NCI-H2171 (cell line): ENCODE results near the gene KIF12.

Experiments
- DNase-seq: peaks from one replicate; lab custom pipeline; 2025; lab: John Stamatoyannopoulos, UW

KIF12 gene

DNA sequence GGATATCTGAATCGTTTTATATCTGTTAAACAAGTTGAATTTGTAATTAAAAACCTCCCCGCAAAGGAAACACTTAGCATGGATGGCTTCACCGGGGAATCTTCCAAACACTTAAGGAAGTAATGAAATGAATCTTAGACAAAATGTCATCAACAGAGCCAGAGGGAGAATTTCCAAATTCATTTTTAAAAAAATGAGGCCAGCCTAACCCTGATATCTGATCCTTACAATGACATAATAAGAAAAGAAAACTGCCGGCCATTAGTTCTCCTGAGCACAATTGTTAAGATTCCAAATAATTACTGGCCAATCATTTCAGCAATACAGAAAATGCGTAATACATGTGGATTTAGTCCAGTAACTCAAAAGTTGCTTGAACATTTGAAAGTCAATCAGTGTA is 6.1 kb upstream of the KIF12 start:
- DNase-seq = no peak

DNA sequence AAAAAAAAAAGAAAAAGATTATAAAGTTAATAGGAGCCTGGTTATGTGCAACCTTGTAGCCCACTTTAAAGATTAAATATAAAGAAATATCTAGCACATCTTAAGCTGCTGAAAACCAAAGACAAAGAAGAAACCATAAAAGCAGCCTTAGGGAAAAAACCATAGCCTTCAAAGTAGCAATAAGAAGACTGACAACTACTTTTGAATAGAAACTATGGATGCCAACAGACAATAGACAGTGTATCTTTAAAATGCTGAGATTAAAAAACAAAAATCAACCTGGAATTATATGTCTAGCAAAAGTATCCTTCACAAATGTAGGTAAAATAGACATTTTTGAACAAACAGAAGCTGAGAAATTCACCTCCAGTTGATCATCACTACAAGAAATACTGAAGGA is 3.4 kb upstream of the KIF12 start:
- no peak for DNase-seq

GRCh38 chr9:114100536-114100935 is 1.4 kb upstream of the KIF12 start:
- no peak for DNase-seq

DNA sequence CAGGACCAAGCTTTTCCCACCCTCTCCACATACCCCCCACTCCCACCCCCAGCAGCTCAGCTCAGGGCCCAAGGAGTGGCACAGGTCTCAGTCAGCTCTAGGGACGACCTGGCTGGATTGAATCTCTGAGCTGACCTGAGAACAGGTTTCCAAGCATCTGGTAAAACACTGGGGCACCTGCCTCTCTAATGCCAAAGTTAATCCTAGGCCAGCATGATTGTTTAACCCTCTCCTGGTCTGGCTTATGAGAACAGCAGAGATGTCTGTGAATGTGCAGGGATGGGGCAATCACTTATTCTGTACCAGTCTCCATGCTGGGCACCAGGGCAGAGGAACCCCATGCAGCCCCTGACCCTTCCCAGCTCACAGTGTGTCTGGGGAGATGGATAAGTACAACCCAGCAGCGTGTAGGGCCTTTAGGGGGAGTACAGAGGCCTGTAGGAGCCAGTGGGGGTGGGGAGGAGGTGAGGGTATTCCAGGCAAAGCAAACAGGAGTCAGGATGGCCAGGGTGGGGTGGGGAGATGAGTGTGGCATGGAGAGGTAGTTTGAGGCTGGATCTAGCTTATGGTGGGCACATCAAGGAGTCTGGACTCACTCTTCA is 678 bp upstream of the KIF12 start:
- DNase-seq = peak; percentile 70

DNA sequence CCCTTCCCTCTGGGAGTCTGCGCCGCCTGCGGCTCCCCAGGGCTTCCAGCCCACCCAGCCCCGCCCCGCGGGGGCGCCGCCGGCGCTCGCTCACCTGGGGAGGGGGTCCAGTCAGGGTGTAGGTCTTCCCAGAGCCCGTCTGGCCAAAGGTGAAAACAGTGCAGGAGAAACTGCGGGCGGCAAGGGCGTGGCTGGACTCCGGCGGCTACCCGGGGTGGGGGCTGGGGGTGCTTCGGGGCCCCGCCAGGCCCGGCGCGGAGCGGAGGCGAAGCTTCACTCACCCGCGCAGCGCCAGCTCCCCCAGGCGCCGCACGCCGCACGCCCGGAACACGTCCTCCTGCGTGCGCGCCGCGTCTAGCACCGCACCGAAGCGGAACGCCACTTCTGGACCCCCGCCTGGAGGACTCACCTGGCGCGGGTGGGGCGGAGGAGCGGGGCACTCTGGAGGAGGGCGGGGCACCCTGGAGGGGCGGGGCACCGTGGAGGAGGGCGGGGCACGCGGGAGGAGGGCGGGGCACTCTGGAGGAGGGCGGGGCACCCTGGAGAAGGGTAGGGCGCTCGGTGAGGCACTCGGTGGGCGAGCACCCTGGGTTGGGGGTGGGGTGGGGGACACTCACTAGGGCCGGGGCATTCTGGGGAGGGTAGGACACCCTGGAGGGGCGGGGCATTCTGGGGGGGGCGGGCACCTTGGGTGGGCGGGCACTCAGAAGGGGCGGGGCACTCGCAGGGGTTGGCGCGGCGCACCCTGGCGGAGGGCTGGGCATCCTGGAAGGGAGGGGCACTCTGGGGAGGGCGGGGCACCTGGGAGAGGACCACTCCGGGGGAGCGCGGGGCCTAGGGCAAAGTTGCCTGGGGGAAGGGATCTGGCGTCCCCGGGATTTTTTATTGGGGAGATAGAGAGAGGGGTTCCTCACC is 814 bp downstream of the KIF12 start:
- peak; percentile 93 for DNase-seq

DNA sequence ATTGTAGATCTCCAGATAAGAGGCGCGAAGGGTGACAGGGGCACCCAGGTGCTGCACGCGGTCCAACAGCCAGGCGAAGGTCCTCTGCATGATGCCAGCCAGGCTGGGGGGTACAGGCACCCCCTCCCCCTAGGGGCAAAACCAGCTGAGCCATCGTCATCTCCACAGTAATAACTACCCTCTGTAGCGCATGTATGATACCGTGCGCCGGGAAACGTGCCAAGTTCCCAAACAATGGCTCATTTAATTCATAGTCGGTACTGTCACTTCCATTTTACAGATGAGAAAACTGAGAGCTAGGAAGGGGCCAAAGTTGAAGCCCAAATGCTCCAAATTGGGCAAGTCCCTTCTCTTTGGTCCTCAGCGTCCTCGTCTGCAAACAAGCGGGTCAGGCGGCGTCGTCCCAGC is 1.5 kb downstream of the KIF12 start:
- DNase-seq = peak; percentile 20

DNA sequence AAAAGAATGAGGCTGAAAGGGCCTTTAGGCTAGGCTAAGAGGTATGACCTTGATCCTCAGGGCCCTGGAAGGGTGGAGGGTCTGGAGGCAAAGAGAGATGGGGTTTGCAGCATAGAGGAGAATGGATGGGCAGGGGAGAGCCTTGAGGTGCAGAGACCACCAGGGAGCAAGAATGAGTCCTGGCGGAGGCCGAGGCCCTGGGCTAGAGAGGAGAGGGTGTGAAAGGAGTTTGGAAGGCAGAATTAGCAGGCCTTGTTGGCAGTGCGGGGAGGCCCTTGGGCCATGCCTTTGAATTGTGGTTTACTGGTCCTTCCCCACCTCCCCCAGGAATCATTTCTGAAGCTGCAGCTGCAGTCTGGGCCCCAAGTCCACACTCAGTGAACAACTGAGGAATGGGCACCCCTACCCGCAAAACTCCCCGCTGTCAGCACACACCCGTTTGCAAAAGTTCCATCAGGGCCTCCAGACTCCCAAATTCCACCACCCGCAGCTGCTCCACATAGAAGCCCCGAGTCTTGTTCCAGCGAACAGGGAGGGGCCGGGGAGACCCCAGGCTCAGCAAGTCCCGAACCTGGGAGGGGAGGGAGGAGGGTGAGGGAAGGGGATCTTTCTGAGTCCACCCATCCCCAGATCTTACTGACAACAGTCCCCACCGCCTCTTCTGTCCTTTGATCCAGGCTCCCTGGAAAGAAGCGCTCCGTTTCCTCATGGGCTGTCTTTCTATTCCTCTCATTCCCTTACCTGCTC is 2.1 kb downstream of the KIF12 start:
- no peak for DNase-seq

GRCh38 chr9:114096041-114096511 is 3.0 kb downstream of the KIF12 start:
- DNase-seq = no peak

DNA sequence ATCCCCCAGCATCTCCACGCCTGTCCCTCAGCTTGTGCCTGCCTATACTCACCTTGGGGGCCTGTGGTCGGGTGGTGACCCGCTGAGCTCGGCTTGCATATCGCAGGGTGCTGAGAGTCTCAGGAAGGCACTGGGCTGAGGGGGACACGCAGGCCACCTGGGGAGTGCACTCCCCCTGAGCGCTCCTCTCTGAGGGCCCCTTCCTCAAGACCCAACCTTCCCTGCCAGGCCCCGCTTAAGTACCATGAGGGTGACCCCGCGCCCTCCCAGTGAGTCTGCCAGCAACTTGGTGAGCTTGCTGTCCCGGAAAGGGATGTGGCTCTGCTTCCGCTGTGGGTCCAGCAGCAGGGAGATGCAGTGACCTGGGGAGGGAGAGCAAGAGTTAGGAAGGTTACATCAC is 4.1 kb downstream of the KIF12 start:
- no peak for DNase-seq

DNA sequence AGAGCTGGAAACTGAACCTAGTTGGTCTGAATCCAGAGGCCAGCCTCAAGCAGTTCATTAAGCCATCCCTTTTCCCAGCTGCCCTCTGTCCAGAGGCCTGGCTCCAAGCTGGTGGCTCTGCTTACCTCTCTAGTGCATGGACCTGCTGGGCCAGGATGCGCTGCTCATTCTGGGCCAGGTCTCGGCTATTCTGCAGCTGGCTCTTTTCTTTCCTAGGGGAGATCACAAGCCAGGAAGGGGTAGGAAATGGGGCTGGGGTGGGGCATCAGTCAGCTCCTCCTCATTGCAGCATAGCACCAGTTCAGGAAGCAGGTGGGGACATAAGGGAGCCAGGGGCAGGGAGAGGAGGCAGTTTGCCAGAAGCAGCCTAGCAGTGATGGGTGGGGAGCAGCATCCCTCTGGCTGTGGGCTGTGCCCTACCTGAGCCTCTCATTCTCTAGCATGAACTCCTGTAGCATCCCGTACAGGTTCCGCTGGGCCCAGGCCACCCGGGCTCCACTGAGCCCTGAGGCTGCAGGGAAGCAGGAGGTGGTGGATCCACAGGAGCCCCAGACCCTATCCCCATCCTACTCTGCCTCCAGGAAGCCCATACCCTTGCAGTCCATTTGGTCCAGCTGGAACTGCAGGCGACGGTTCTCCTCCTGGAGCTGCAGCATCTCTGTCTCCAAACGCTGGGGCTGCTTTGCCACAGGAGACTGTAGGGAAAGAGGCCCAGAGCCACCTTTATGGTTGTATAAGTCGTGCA is 5.2 kb downstream of the KIF12 start:
- no peak for DNase-seq

- no peak for DNase-seq
Measured at GRCh38 chr9:114093031-114093471, 6.0 kb downstream of the KIF12 start.

GRCh38 chr9:114092336-114092735 is 6.8 kb downstream of the KIF12 start:
- DNase-seq = no peak

GRCh38 chr9:114091711-114092110 is 7.4 kb downstream of the KIF12 start:
- no peak for DNase-seq

- DNase-seq = no peak
Measured at GRCh38 chr9:114090798-114091197, 8.3 kb downstream of the KIF12 start.

DNA sequence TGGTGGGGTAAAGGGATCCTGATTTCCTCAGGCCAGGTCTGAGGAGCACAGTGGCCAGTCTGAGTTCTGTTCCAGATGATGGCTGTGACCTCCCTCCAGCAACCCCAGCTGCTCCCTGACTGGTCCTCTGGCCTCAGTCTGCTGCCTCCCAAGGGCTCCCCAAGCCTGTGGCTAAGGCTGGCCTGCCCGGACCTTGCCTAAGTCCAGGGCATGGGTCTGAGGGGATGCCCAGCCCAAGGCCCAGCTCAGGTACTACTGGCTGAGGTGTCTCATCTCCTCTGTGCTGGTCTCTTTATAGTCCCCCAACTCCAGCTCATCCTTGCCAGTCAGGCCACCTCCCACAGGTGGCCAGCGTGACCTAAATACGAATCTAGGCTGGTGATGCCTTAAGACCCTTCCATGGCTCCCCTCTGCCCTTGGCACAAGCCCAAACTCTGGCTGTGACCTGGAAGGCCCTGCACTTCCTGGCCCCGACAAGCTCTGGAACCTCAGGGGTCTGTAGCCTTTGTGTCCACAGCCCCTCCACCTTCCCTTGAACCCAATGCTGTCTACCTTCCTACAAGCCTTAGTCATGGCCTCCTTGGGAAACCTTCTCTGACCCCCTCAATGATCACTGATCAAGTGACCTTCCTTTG is 9.8 kb downstream of the KIF12 start:
- no peak for DNase-seq

DNA sequence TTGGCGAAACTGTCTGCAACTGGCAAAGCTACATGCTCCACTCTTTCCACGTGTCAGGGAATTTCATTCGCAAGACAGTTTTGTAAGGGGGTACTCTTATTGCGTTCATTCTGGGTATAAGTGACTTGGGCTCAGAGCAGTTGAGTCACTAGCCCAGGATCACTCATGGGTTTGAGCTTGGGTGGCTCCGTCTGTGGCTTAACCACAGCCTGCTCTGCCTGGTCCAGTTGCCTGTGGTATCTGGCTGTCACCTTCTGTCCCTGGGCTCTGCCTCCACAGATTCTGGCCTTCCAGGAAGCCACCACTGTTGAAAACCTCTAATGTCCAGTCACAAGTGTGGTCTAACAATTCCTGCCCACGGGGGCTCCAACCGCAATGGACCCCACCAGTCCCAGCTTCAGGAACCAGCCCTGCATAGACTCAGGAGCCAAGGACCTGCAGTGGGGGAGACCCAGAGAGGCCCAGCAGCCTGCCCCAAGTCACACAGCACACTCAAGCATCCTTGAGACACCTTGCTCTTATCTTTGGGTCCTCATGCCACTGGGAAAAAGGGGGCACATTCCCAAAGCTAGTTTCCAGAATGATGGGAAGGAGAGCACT is 10.4 kb downstream of the KIF12 start:
- DNase-seq = no peak

DNA sequence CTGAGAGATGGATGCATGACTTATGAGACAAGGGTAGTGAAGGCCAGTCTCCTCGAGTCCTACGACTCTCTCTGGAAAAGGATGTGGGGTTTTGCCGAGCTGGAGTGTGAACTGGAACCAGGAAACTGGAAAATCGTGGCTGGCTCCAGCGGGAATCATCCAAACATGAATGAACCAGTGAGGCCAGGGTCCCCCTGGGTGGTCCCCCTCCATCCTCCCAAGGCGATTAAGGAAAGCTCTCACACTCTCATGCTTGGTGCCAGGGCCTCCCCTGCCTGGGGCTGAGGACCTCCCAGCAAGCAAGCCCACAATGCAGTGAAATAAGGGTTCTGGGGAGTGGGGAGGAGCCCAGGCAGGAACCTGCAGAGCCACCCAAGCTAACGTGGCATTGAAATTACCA is 11.4 kb downstream of the KIF12 start:
- DNase-seq = no peak

- DNase-seq = no peak
Measured at GRCh38 chr9:114086607-114087006, 12.5 kb downstream of the KIF12 start.

- no peak for DNase-seq
Measured at GRCh38 chr9:114086009-114086408, 13.1 kb downstream of the KIF12 start.

DNA sequence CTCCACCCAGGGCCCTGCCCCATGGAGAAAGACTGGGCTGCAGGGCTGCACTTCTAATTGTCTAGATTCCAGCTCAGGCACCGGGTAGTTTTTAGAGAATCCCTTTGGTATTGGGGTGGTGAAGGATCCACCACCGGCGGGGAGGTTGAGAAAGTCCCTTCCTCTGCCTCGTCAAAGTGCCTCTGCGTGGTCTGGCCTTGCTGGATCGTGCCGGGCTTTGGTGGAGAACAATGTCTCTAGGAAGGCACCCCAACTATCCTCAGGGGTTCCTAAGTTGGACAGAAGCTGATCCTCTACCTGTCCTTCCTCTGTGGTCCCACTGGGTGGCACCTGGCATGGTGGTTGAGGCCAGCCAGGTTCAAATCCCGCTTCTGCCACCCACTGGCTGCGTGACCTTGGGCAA is 13.7 kb downstream of the KIF12 start:
- DNase-seq = no peak
